LoVo (cell line): Measurements from ENCODE around the gene HK1.
"Not testable (repeated sequence)": the region's sequence is repeated elsewhere in the genome, so short reads cannot be mapped to it uniquely, and the experiment has no call there.

ENCODE experiments used
- DNase-seq: peaks from one replicate; pipeline ENCODE4 v3.0.0-alpha.2; 2016; ENCODE audit warnings: low spot score

HK1 gene

DNA sequence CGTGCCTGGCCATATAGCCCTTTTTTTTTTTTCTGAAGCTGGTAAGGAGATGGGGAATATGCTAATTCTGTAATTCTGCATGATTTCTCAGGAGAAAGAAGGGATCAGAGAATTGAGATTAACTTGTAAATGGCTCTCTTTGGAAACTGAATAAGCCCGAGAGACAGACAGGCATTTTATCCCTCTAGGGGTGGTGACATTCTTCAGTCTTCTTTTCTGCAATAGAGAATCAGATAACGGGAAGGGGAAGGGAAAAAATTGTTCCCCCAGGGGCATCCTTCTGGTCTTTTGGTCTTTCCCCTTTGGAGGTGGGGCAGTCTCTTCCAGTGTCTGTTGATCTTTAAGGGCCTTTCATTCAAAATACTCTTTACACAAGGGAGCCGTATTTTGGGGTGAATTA lies 34.2 kb downstream of the HK1 start:
- no peak for DNase-seq

DNA sequence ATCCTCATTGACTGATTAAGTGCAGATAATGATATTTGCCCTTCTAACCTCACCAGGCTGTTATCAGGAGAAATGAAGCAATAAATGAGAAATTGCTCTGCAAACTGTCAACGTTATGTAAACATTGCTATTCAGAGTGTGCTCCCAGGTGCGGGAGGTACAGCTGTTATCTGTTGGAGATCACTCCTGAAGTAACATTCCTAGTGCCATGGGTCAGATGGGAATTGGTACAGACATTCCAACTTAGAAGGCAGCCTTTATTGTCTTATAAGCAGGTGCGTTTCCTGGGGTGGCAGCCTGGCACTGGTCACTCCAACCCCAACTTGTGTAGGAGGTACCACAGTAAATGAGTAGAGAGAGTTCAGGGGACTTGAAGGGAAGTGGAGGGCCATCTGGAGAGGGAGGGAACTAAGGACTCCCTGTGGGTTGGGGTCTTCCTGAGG lies 36.8 kb downstream of the HK1 start:
- no peak for DNase-seq

DNA sequence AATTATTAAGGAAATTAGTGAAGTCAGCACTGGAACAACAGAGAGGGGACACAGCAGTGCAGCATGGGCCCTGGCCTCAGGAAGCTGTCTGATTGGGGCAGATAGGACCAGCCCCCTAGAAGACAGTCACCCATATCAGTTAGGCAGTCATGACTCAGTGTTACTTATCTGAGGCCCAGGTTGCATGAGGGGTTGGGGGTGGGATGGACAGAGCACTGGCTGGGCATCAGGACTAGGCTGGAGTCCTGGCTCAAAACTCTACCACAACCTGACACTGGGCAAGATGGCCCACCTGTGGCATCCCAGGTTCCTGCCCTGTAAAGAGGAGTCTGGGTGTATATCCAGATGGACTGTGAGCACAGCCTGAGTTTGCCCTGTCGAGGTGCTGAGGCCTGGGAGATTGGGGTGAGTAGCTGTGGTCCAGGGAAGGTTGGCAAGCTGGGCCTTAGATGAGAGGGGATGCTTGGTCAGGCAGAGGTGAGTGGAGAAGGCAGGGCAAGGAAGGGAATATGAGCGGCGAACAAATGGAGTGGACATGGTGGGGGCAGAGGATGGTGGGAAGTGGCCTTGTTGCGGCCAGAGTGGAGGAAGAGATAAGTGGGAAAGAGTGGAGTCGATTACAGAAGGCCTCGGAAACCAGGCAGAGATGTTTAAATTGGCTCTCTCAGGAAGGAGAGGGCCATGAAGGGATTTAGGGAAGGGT lies 37.5 kb downstream of the HK1 start:
- no peak for DNase-seq

DNA sequence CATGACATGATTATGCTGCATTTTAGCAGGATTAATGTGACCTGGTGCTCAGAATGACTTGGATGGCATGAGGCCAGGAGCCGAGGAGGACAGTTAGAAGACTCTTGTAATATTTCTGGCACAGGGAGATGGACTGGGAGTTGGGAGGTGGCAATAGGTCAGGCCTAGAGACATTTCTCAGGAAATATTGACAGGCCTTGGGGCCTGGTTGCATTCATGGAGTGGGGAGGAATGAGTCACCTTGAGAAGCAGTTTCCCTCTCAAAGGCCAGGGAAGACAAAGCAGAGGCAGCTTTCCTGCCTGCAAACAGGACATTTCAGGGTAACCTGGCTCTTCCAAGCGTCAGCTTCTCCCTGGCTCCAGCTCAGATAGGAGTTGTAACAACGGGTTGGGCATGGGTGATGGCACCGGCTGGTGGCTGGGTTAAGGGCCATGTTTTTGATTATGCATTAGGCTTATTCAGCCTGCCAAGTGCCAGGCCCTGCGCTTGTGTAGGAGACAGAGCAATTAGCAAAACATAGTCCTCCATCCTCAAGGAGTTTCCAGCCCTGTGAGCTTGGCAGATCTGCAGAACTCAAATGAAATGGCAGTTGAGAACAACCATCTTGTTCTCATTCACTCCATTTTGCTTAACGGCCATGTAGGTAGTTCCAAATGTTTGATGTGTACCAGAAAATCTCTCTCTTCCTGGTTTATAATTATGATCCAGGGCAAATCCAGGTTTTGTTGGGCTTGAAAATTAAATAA lies 38.2 kb downstream of the HK1 start:
- no peak for DNase-seq

DNA sequence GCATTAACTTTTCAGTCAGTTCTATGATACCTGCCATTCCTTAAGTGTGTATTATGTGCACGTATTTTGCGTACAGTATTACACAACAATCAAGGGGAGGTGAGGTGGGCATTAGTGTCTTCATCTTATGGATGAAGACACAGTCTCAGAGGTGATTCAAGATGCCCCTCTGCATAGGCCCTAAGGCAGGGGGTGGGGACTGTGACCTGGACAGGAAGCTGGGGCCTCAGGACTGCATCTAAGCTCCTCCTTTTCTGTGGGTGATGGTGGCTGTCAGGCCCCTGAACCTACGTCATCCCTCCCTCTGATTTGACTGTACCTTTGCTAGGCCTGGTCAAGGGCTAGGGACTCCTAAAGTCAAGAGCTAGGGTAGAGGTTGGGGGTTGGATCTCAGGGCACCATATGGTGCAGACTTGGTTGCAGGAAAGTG lies 38.9 kb downstream of the HK1 start:
- no peak for DNase-seq

DNA sequence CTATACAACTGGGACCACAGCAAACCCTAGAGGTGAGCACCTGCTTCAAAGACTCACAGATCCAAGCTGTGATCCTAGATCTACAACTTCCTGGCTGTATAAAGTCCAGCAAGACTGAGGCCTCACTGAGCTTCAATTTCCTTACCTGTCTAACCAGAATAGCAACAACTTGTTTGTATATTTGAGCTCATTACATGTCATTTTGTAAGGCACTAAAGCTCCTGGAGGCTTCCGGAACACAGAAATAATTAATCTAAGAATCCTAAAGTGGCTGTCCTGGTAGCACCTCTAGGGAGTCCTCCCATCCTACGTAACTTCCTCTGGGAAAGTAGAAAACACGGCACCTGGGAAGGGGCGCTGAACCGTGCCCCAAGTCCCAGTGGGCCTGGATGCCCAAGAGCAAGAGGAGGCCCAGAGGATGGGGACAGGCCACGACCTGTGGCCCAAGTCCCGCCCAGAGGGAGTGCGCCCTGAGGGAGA lies 39.4 kb downstream of the HK1 start:
- DNase-seq: no peak

DNA sequence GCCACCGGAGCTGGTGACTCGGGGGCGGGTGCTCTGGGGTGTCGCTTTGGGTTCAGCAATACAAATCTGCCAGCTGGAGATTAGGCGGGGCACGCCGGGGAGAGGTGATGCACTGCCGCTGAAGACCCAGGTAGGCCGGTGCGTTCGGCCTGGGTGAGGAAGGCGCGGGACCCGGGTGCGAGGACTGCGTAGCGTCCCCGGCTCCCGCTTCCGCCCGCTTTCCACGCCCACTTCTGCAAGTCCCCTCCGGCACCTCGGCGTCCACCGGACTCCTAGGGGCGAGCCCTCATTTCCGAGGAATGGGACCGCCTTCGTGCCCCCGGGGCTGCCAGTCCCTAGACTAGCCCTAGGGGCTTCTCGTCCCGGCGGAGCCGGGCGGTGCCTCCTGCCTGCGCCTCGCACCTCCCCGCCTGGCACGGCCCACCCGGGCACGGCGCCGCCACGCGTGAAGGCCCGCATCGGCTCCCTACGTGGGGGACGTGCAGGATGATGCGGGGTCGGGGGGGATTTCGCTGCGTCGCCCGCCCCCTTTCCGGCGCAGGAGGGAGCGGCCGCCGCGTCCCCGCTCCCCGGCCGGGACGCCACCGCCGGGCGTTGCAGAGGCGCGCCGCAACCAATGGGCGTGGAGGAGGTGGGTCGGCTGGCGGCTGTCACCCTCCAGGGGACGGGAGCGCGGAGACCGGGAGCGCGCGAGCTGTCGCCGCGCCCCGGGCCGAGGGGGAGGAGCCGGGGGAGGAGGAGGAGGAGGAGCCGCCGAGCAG lies 40.0 kb downstream of the HK1 start:
- DNase-seq: peak; percentile 92

DNA sequence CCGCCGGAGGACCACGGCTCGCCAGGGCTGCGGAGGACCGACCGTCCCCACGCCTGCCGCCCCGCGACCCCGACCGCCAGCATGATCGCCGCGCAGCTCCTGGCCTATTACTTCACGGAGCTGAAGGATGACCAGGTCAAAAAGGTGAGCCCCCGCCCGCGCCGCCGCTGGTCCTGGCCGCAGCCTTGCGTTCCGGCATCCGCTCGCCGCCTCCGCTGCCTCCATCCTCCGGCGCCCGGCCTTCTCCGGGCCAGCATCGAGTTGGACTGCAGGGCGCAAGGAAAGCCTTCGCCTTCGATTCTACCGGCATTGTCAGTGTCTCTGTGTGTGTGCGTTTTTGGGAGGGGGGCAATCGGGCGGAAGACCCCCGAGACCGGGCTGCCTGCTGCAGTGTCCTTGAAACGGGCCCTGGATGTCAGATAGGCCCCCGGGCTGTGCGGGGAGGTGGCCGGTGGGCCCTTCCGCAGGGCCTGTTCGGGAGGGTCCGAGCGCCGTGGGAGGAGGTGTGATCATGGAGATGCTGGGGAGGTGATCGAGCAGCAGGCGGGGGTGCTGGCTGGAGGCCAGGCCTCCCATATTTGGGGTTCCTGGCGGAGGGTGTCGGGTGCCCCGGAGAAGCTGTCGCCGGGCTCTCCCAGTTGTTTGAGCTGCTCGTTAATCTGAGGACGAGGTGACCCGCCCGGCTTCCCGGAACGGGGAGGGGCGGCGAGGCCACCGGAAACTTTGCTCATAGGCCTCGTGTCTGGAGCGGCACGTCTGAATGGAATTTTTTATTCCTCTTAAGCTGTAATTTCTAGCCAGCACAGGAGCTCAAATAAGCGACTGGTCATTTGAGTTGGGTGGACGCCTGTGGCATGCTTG lies 40.8 kb downstream of the HK1 start:
- DNase-seq: peak; percentile 33

DNA sequence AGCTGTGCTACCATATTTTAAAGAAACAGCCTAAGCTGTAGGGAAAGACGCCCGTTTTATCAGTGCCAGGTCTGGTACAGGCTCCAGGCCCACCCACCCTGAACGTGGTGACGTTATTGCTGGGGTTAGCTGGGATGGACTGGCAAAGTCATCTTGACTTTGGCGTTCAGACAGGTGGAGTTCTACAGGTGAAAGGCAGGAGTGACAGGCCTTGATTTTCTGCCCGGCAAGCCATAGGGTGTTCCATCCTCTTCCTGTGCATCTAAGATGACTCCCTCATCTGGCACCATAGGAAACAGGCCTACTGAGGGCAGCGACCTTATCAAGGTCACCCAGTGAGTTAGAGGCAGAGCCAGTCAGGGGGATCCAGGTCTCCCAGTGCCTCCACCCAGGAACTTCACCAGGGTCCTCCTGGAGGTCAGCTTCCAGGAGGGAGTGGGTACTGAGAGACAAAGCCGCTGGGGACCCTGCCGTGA lies 41.6 kb downstream of the HK1 start:
- DNase-seq: no peak

DNA sequence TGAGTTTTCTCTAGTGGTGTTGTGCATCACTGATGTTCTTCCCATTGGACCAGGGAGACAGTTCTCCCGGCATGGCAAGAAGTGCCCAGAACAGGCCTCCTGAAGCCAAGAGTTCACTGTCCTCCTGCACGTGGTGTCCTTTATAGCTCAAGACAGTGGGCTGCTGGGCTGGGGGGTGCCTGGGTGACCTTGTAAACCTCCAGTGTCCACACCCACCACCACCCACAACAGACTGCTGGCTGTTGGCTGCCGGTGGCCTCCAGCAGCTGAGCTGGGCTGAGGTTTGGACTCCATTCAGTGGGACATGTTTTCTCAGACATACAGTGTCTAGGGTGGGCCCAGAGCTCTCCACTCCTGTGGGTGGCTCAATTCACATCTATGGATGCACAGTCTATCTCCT lies 42.2 kb downstream of the HK1 start:
- no peak for DNase-seq

DNA sequence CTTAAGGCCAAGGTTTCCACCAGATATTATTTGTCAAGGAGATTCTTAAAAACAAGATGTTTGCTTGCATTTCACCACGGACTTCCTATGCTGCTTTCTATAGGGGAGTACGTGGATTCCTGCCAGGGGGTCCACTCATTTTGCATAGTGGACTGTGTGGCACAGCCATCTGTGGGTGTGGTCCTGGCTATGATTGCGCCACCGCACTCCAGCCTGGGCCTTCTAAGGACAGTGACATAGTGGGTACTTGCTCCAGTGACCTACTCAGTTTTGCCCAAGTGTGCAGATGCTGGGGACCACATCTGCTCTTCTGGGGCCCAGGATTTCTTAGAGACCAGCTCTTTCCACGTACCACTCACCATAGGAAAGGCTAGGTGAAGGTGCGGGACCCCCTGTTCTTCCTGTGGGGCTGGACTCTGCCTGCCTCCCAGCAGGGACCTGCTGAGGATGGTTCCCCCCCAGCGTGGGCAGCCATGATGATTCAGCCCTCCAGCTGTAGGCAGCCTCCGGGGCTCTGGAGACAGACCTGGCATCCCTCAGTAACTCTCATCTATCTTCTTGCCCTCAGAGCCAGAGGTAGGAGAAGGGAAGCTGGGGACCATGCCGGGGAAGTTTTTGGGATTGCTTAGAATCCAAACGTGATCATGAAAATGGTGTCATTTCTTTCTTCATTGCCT lies 42.9 kb downstream of the HK1 start:
- DNase-seq: no peak

DNA sequence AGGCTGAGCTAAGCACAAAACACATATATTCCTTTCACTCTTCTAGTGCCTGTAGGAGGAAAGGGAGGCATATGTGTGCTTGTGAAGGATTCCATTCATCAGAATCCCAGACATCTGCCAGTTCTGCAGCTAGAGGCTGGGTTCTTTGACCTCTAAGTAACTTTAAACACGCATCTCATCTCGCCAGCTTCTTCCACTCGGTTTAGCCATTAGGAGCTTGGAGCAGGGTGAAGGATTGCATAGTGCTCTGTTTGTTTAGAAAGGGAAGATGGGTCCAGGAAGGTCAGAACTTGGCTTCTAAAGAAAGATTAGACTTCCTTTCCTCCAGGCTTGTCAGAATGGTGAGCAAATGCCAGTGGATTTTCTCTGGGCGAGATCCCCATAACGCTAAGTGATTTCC lies 43.6 kb downstream of the HK1 start:
- no peak for DNase-seq

DNA sequence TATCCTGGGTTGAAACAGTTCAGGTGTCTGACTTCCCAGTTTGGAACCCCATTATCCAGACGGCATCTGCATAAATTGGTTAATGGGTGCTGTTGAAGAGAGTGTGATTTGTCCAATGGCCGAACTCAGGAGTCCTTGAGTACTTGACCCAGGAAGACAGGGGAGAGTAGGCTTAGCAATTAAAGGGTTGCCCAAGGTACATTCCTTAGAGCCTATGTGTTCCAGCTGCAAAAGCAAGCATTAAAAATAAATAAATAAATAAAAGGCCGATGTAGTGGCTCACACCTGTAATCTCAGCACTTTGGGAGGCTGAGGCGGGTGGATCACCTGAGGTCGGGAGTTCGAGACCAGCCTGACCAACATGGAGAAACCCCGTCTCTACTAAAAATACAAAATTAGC lies 44.0 kb downstream of the HK1 start:
- not testable (repeated sequence) for DNase-seq

DNA sequence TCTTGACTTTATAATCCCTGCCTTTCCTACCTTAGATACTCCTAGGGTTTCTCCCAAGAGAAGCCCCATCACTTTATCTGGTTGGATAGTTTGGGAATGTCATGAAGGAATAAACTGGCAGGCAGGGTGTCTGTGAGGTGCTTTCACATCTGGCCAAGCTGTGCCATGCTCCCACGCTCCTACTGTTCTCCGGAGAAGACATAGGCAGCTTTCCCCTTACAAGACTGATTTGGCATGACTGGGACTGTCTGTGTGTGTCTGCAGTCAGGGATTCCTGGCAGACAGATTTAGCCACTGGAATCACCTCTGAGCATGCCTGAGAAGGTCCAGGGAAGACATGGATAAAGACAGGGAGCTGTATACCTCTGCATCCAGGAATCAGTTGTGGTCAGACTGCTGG lies 45.3 kb downstream of the HK1 start:
- DNase-seq: no peak

DNA sequence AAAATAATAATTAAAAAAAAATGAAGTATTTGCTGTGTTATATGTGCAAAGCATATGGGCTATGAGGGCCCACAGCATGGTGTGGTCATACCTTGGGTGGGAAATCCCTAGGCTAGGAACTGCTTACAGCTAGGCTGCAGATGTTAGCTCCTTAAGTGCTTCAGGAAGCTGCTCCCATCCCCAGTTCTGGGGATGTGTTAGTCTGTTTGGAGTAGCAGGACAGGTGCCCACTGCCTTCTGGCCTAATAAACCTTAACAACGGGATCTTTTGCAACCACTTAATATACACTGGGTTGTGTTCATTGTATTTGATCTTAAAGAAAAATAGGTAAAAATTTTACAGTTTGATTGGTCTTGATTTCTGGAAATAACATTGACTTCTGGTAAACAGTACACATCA lies 46.3 kb downstream of the HK1 start:
- no peak for DNase-seq

DNA sequence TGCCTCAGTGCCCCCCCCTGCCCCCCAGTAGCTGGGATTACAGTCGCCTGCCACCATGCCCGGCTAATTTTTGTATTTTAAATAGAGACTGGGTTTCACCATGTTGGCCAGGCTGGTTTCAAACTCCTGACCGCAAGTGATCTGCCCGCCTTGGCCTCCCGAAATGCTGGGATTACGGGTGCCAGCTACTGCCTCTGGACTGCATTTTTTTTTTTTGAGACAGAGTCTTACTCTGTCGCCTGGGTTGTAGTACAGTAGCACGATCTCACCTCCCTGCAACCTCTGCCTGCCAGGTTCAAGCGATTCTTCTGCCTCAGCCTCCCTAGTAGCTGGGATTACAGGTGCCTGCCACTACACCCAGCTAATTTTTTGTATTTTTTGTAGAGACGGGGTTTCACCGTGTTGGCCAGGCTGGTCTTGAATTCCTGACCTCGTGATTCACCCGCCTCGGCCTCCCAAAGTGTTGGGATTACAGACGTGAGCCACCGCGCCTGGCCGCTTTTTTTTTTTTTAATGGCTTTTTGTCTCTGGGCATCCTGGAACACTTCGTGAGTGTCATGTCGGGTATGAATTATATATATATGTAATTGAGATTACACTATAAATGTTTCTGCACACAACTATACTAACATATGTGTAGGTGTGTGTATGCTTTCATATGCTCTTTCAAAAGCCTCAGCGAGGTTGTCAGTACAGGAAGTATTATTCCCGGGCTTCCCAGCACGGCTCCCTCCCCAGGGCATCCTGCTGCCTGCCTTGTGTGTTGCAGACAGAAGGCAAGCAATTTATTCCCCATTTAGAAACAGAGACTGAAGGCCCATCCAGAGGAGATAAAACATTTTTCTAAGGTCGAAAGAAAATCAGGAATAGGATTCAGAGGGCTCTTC lies 47.6 kb downstream of the HK1 start:
- not testable (repeated sequence) for DNase-seq

DNA sequence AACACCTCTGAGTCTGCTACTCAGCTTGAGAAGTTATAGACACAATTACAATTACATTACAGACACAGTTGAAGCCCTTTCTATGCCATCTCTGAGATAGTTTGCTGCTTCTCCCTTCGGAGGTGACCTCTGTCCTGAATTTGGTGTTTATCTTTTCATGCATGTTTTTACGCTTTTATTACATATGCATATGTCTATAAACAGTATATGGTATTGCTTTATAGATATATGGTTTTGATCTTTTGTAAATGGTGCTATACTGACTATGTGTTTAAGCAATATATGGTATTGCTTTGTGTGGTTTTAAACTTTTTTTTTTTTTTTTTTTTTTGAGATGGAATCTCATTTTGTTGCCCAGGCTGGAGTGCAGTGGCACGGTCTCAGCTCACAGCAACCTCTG lies 48.4 kb downstream of the HK1 start:
- no peak for DNase-seq

DNA sequence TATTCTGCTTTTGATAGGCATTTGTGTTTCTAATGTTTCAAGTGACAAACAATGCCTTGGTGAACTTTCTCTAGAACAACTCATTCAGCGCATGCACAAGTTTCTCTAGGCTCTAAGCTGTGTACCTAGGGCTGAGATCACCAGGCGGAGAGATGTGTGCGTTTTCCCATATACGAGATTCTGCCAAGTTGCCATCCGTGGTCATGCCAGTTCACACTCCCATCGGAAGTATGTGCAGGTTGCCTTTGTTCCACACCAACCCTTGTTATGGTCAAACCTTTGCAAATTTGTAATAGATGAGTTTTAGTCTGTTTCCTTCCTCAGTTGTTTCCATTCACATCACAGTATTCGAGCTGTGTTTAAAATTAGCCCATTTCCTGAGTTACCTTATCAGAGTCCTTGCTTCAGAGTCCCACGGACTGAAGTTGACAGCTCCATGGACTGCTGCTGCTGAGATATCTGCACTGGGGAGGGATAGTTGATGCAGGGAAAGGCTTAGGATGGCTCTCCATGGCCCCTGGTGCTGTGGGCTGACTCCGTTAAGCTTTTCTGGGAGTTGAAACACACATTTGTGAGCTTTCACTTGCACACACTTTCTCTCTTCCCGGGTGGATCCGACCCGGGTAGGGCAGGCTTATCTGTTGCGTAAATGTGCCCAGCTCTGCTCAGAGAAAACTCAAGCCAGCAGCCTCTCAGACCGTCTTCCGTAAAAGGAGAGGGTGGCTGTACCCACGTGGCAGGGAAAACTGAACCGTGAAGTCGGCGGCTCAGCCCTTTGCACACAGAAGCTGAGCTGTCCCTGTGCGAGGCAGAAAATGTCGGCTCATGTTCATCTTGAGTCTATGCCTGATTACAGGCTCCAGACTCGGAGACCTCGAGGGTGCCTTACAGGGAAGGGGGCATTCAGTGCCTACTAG lies 49.4 kb downstream of the HK1 start:
- no peak for DNase-seq

DNA sequence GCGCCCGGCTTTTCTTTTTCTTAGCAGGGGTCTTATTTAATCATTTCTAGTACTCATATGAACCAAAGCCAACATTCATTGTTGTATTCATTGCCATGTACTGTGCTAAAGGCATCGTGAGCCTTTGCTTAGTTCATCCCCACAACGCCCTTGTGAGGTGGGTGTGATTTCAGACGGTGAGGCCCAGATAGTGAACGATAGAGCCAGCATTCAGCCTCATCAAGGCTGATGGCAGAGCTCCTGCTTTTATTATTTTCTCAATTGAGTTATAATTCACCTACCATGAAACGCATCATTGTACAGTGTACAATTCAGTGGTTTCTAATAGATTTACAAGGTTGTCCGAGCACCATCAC lies 50.1 kb downstream of the HK1 start:
- DNase-seq: no peak
